ENCODE measurements around the gene FREY1.
"Not testable (repeated sequence)": the region's sequence is repeated elsewhere in the genome, so short reads cannot be mapped to it uniquely, and the experiment has no call there.

The FREY1 gene

DNA sequence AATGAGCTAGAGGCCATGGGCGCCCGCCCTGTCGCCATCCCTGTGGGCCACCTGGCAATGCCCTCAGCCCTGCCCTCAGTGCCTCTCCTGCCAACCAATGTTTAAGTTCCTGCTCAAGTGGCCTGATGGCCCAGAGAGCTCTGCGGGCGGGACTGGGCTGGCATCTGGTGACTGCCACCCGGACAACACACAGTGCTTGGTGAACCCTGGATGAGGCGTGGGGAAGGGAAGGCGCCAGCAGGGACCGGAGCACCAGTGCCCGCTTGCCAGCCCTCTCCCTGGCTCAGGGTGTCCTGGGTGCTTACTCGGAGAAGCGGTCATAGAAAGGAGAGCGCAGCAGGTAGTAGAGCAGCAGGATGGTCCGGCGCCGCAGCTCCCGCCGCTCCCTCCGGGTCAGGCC, 6.4 kb upstream of the FREY1 start:
- DNase-seq, result no peak

DNA sequence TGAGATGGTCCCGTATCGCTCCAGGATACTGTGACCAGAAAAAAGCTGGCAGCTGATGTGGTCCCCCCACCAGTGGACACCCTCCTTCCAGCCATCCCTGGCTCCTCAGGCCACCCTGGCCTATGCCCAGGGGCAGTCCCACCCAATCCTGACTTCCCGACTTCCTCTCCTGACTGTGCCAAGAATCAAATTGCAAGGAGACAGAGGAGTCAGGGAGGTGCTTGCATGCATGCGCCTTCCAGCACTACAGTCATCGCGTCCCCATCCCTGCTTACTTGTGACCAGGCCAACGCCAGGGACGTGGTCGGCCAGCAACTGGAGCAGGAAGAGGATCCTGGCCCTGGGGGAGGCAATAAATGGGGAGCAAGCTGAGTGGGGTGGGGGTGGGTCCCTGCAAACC, 3.6 kb upstream of the FREY1 start:
- DNase-seq, result no peak

DNA sequence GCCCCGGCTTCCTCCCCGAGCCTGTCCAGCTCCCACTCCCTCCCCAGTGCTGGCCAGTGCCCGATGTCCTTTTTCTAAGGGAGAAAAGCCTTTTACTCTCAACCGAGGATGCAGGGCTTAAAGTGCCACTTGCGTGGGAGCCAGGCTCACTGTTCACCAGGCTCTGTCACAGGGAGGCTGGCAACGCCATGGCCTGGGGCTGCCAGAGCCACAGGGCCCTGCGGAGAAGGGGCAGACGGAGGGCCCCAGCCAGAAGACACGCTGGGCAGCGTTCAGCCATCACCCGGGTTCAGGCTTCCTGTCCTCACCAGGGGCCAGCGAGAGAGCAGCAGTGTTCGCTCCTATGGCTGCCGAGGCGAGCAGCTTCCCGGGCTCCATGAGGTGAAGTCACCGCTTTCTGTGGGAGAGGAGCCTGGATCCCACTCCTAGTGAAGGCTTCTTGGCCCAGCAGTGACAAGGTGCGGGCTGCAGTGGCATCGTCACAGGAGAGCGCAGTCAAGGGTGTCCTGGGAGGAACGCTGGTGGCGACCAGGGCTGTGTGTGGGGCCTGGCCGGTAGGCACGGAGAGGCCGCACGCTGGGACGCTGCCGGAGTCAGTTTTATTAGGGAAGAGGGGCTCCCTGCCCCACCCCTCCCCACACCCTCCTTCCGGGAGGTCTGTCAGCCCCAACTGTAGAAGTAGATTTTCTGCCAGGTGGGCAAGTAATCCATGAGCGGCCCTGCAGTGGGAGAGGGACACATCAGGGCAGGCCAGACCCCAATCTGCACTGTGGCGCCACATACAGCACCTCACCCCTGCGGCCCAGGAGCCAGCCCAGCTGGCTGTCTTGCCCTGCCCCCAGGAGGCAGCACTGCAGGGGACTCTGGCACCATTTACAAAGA, 2.8 kb upstream of the FREY1 start:
- no peak for DNase-seq

DNA sequence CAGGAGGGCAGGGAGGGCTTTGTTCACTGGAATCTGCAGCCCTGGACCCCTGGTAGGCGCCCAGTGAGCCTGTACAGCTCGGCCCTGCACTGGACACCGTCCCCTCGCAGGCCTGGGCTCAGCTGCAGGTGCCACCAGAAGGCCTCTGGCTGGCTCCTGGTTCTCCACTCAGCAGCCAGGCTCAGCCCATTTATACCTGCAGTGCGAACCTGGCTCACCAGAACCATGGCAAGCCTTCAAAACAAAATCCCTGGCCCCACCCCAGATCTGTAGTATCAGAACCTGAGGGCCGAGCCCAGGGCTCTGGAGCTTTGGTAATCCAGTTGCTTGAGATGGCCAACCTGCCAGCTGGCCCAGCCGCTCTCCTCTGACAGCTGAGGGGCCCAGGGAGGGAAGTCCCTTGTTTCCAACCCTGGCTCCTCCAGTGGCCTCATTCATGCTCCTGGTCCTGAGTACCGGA, 870 bp upstream of the FREY1 start:
- no peak for DNase-seq

- DNase-seq, result no peak
Observed at GRCh38 chr11:45906096-45906682, 882 bp downstream of the FREY1 start.

DNA sequence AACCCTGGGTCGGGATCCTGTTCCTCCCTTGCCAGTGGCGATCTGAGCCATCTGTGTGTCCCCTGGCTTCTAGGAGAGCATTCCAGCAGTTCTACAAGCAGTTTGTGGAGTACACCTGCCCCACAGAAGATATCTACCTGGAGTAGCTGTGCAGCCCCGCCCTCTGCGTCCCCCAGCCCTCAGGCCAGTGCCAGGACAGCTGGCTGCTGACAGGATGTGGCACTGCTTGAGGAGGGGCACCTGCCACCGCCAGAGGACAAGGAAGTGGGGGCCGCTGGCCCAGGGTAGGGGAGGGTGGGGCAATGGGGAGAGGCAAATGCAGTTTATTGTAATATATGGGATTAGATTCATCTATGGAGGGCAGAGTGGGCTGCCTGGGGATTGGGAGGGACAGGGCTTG, 1.5 kb downstream of the FREY1 start:
- not testable (repeated sequence) for DNase-seq

DNA sequence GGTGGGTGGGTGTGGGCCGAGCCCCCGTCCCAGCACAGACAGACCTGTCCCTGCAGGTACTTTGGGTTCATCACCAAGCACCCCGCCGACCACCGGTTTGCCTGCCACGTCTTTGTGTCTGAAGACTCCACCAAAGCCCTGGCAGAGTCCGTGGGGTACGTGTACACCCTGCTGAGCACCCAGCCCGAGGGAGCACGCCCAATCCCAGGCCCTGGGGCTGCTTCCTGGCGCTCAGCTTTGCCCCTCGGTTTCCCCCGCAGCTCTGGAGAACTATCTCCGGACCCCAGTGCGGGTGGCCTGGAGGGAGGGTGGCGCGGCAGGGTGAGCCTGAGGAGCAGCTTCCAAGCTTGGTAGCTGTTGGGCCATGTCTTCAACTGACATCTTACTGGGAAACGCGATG, 2.0 kb downstream of the FREY1 start:
- DNase-seq, result no peak

- no peak for DNase-seq
Observed at GRCh38 chr11:45904309-45904915, 2.7 kb downstream of the FREY1 start.

DNA sequence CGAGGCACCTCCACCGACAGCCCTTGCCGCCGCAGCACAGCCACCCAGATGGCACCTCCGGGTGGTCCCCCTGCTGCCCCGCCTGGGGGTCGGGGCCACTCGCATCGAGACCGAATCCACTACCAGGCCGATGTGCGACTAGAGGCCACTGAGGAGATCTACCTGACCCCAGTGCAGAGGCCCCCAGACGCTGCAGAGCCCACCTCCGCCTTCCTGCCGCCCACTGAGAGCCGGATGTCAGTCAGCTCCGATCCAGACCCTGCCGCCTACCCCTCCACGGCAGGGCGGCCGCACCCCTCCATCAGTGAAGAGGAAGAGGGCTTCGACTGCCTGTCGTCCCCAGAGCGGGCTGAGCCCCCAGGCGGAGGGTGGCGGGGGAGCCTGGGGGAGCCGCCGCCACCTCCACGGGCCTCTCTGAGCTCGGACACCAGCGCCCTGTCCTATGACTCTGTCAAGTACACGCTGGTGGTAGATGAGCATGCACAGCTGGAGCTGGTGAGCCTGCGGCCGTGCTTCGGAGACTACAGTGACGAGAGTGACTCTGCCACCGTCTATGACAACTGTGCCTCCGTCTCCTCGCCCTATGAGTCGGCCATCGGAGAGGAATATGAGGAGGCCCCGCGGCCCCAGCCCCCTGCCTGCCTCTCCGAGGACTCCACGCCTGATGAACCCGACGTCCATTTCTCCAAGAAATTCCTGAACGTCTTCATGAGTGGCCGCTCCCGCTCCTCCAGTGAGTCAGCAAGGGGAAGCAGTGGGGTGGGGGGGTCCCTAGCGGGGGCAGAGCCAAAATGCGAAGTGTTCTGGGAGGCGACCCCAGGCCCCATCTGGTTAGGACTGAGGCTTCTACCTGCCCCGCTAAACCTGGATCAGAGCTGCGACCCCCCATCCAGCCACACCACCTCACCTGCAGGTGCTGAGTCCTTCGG, 4.4 kb downstream of the FREY1 start:
- no peak for DNase-seq

DNA sequence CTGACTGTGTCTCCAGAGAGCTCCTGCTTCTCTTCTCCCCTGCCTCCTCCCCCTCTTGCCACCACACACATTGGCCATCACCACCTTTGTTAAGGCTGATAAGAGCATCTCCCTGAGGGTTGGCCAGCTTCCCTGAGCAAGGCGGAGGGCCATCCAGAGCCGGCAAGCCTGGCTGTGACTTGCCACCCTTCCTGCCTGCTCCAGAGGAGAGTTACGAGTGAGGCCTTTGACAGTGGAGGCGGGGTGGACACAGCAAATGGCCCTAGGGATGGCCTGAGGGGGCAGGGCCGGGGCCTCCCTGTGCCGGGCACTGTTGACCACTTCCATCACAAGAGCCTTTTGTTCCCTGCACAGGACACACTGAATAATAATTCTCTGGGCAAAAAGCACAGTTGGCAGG, 5.4 kb downstream of the FREY1 start:
- peak; percentile 43 for DNase-seq

DNA sequence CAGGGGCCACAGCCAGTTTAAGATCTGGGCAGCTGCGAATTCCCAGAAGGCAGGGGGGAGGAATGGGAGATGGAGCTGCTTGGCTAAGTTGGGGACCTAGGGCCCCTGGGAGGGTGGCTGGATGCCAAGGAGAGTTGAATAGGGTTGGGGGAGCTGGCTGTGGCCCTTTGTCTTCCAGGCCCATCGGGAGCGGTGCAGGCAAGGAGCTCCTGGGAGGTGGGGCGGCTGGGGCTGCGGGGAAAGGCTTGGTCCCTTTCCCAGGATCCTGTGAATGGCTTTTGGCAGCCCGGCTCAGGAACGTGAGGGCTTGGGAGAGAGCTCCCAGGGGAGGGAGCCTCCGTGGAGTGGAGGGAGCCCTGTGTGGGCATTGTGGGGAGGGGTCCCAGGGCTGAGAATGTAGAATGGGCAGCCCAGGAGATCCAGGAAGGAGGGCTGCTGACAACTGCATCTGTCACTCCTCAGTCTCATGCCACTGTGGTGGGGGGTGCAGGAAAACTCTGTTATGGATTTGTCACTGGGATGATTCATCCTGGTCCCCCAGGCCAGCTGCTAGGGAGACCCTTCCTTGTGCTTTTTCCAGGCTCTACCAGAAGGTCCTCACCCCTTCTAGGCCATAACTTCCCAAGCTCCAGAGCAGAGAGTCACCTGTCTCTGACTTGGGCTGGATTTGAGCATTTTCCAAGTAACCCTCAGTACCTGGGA, 6.0 kb downstream of the FREY1 start:
- DNase-seq, result no peak

GRCh38 chr11:45900175-45900800, 6.8 kb downstream of the FREY1 start:
- DNase-seq, result not testable (repeated sequence)

- DNase-seq, result peak; percentile 78
Observed at GRCh38 chr11:45899448-45900174, 7.5 kb downstream of the FREY1 start.

GRCh38 chr11:45899086-45899447, 8.0 kb downstream of the FREY1 start:
- DNase-seq, result no peak

DNA sequence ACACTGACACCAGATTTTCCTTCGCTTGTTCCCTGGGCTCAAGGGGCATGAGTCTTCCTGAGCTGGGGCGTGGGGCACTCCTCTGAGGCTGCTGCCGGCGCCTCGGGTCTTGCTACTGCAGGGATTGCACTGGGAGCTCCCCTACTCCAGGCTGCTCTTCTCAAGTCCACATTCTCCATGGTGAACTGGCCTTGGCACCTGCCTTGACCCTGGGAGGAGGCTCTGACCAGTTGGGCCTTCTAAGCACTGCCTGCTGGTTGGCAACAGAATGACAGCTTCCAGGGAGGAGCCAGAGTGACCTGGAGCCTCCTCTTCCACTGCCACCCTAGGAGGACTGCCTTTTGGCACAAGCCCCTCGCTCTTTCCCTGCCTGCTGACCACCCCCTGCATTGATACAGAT, 9.5 kb downstream of the FREY1 start:
- no peak for DNase-seq

- no peak for DNase-seq
Observed at GRCh38 chr11:45896422-45896984, 10.6 kb downstream of the FREY1 start.

GRCh38 chr11:45895553-45896259, 11.4 kb downstream of the FREY1 start:
- DNase-seq, result no peak

DNA sequence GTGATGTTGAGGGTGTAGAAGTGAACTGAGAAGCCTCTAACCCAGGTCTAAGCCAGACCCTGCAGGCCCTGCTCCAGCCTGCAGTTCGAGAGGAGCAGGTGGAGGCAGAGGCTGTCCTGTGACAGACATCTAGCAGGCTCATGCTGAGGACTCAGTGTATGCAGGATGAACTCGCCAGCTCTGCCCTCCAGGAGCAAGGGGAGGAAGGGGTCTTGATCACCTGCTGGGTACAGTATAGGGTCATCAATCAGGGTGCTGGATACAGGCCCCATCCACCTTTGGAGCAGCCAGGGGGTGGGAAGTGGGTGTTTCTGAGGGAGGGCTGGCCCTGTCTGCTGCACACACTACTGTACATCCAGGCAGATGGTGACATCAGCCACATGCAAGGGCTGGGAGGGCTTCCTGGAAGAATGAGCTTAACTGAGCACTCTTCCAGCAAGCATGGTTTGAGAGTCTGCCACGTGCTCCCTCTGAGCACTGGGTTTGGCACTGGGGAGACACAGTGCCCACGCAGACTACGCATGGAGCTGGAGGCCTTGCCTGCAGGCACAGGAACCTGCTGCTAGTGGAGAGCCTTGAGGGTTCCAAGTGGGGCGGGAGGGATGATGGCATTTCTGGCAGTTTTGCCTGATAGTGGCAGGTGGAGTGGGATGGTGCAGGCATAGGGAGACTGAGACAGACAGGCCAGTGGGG, 12.4 kb downstream of the FREY1 start:
- DNase-seq, result no peak

DNA sequence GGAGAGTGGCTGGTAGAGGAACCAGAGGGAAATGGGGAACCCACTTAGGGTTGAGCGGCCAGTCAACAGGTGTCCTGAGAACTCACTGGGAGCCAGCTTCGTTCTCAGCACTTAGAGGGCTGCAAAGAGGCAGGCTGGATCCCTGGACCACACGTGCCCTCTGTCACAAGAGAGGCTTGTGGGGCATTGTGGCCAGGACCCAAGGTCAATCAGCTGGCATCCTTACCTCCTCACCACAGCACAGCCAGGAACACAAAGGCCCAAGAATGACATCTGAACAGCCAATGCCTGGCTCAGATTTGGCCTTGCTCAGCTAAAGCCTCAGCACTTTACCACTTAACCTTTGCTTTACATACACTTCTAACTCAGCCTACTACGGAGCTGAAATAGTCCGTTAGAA, 14.2 kb downstream of the FREY1 start:
- DNase-seq, result no peak
